T-helper 1 cell treated with Interleukin-12 subunit alpha and Interleukin-12 subunit beta and Interleukin-4 antibody, amounts not matched to agents 30 ng/mL and 1 ng/mL, for 36 hours (primary cell): Measurements from ENCODE around the gene DVL1. TPM values are rescaled to one million over a fixed set of nuclear protein-coding genes. Genes with fewer than 3 reads are reported as not detected.
"Not testable (repeated sequence)": the region's sequence is repeated elsewhere in the genome, so short reads cannot be mapped to it uniquely, and the experiment has no call there.

Source experiments
- intact Hi-C: fragments of 100-400 bp; cut with micrococcal nuclease; formaldehyde crosslinking; loops from one replicate; pipeline ENCODE4 v1.15.1; 2024
- total RNA-seq: library from RNA; stranded (reverse); gene quantifications from 2 replicates; pipeline ENCODE4 v1.2.3, GENCODE V29; 2022

The DVL1 gene
- total RNA-seq, 1 donor from 2014 or later, result 43.8 TPM

GRCh38 chr1:1373815-1374588, 24.8 kb upstream of the DVL1 start:
- intact Hi-C loops, result no loop called here

GRCh38 chr1:1373051-1373814, 24.0 kb upstream of the DVL1 start:
- intact Hi-C loops, result no loop called here

- intact Hi-C loops, result no loop called here
Measured at GRCh38 chr1:1371746-1372711, 22.8 kb upstream of the DVL1 start.

GRCh38 chr1:1371364-1371745, 22.1 kb upstream of the DVL1 start:
- intact Hi-C loops, result no loop called here

GRCh38 chr1:1370771-1371300, 21.6 kb upstream of the DVL1 start:
- intact Hi-C loops, result no loop called here

GRCh38 chr1:1370094-1370493, 20.9 kb upstream of the DVL1 start:
- intact Hi-C loops, result not testable (repeated sequence)

- intact Hi-C loops, result no loop called here
Measured at GRCh38 chr1:1367315-1367714, 18.1 kb upstream of the DVL1 start.

- intact Hi-C loops, result no loop called here
Measured at GRCh38 chr1:1366699-1367066, 17.5 kb upstream of the DVL1 start.

- intact Hi-C loops, result no loop called here
Measured at GRCh38 chr1:1365875-1366698, 16.9 kb upstream of the DVL1 start.

GRCh38 chr1:1364266-1364665, 15.0 kb upstream of the DVL1 start:
- intact Hi-C loops, result no loop called here

GRCh38 chr1:1361982-1362423, 12.8 kb upstream of the DVL1 start:
- intact Hi-C loops, result no loop called here

GRCh38 chr1:1361233-1361981, 12.2 kb upstream of the DVL1 start:
- intact Hi-C loops, result no loop called here

GRCh38 chr1:1360506-1361169, 11.4 kb upstream of the DVL1 start:
- intact Hi-C loops, result no loop called here

- intact Hi-C loops, result no loop called here
Measured at GRCh38 chr1:1359664-1360468, 10.6 kb upstream of the DVL1 start.

- intact Hi-C loops, result no loop called here
Measured at GRCh38 chr1:1359308-1359663, 10.1 kb upstream of the DVL1 start.

- intact Hi-C loops, result no loop called here
Measured at GRCh38 chr1:1358433-1359271, 9.4 kb upstream of the DVL1 start, which contains the start of gene MXRA8. Gene MXRA8 (minus strand): TSS chr1:1358555. CDS start chr1:1358504, 51 bp downstream.

GRCh38 chr1:1357871-1358432, 8.7 kb upstream of the DVL1 start:
- intact Hi-C loops, result no loop called here
